H1 (cell line): Measurements from ENCODE around the gene OR10H1. TPM values are rescaled to one million over a fixed set of nuclear protein-coding genes. Genes with fewer than 3 reads are reported as not detected.

ENCODE experiments used
- CHD7 ChIP-seq: fragments of 300-600 bp; sonication (generic); IDR thresholded peaks from 2 replicates; pipeline ENCODE4 v1.7.1; 2012; ENCODE audit warnings: low read length, moderate library complexity, mild to moderate bottlenecking, inconsistent platforms; ENCODE audit not compliant: insufficient replicate concordance
- GTF2F1 ChIP-seq: IDR thresholded peaks from 2 replicates; pipeline ENCODE4 v1.6.1; 2012; ENCODE audit warnings: low read depth, low read length, improper control_type of control experiment, borderline replicate concordance
- NRF1 ChIP-seq: IDR thresholded peaks from 2 replicates; pipeline ENCODE4 v1.6.1; 2011; ENCODE audit warnings: mild to moderate bottlenecking, low read depth, low read length, improper control_type of control experiment
- POLR2AphosphoS5 ChIP-seq: IDR thresholded peaks from 2 replicates; pipeline ENCODE4 v1.6.1; 2011; ENCODE audit warnings: low read depth, low read length
- SUZ12 ChIP-seq: fragments of 200-600 bp; sonication (generic); IDR thresholded peaks from 2 replicates; pipeline ENCODE4 v1.6.1; 2012; ENCODE audit warnings: mild to moderate bottlenecking, inconsistent platforms, low read length, moderate library complexity, mixed read lengths
- TBP ChIP-seq: IDR thresholded peaks from 2 replicates; pipeline ENCODE4 v1.6.1; 2011; ENCODE audit warnings: low read depth, low read length, improper control_type of control experiment
- TCF12 ChIP-seq: IDR thresholded peaks from 2 replicates; pipeline ENCODE4 v1.6.1; 2011; ENCODE audit warnings: low read depth, mild to moderate bottlenecking, low read length
- YY1 ChIP-seq: IDR thresholded peaks from 2 replicates; pipeline ENCODE4 v1.6.1; 2011; ENCODE audit warnings: low read depth, mild to moderate bottlenecking, low read length
- polyA plus RNA-seq, 7 experiments: library from polyadenylated mRNA; depleted of rRNA in 3 of 7; stranded (reverse) in 5 of 7; unstranded in 2 of 7; fragments of >200 nt in 5 of 7; fragments of 200-250 nt in 2 of 7; gene quantifications; 1 replicate in 5 of 7; 2 replicates in 1 of 7; 4 replicates in 1 of 7; pipeline versions ENCODE4 v1.2.1 to v1.2.3, GENCODE V29; 2011 to 2013; ENCODE audit warnings: missing spikeins in 2 of 7, mixed read lengths in 2 of 7
- total RNA-seq: library from RNA; stranded (reverse); fragmentation: NEBNext Ultra II Directional; extraction: Animal tissue kit (Norgen Biotek cat#: 25700); gene quantifications from 2 replicates; pipeline ENCODE4 v1.2.1, GENCODE V29; 2021

Gene OR10H1
- total and polyA plus RNA-seq, 2 of the 8 experiments (the other 6 are each of a cell fraction or from before 2014, with no cell fraction given): not detected

- TF ChIP-seq CHD7: no peak
- TF ChIP-seq NRF1: no peak
- TF ChIP-seq TBP: no peak
- TF ChIP-seq GTF2F1: no peak
- no peak for TF ChIP-seq YY1
- TF ChIP-seq SUZ12: no peak
- TF ChIP-seq POLR2AphosphoS5: no peak
- no peak for TF ChIP-seq TCF12
Observed at GRCh38 chr19:15815306-15815705, at the start of gene OR10H1 (continued).
